HepG2 (cell line): ENCODE data around the gene LY6G5B. TPM values are rescaled to one million over a fixed set of nuclear protein-coding genes. Genes with fewer than 3 reads are reported as not detected.

Experiments used
- CBX1 ChIP-seq: IDR thresholded peaks from one replicate; pipeline ENCODE4 v1.6.1; 2016; ENCODE audit warnings: antibody characterized with exemption, low read depth
- CHCHD3 ChIP-seq: sonication (generic); formaldehyde crosslinking; IDR thresholded peaks from 2 replicates; pipeline ENCODE4 v1.8.0; 2022; ENCODE audit warnings: mild to moderate bottlenecking, missing genetic modification reagents, moderate library complexity
- DZIP1 ChIP-seq: sonication (generic); formaldehyde crosslinking; IDR thresholded peaks from 2 replicates; pipeline ENCODE4 v1.5.0; 2020; ENCODE audit warnings: mild to moderate bottlenecking, missing genetic modification reagents
- FOXO4 ChIP-seq: sonication (generic); formaldehyde crosslinking; conservative IDR thresholded peaks from 2 replicates; pipeline ENCODE4 v1.8.1; 2023; ENCODE audit warnings: missing genetic modification reagents
- JUN ChIP-seq: sonication (generic); formaldehyde crosslinking; IDR thresholded peaks from 2 replicates; pipeline ENCODE4 v1.4.0; 2020; ENCODE audit warnings: mild to moderate bottlenecking, missing genetic modification reagents
- KDM5B ChIP-seq: sonication (generic); formaldehyde crosslinking; IDR thresholded peaks from 2 replicates; pipeline ENCODE4 v1.4.0; 2020; ENCODE audit warnings: missing genetic modification reagents, mild to moderate bottlenecking, borderline replicate concordance
- KLF11 ChIP-seq: IDR thresholded peaks from 2 replicates; pipeline ENCODE4 v1.6.1; 2016; ENCODE audit warnings: missing compliant biosample characterization
- NFYB ChIP-seq: sonication (generic); formaldehyde crosslinking; IDR thresholded peaks from 2 replicates; pipeline ENCODE4 v1.4.0; 2020; ENCODE audit warnings: missing genetic modification reagents
- RBAK ChIP-seq: sonication (generic); formaldehyde crosslinking; IDR thresholded peaks from 2 replicates; pipeline ENCODE4 v1.5.1; 2020; ENCODE audit warnings: mild to moderate bottlenecking, missing genetic modification reagents
- REPIN1 ChIP-seq: sonication (generic); formaldehyde crosslinking; IDR thresholded peaks from 2 replicates; pipeline ENCODE4 v1.8.0; 2022; ENCODE audit warnings: missing genetic modification reagents, low read depth, mild to moderate bottlenecking, borderline replicate concordance
- RXRB ChIP-seq: IDR thresholded peaks from 2 replicates; pipeline ENCODE4 v1.6.1; 2016; ENCODE audit warnings: borderline replicate concordance, missing genetic modification reagents, missing compliant biosample characterization
- TARDBP ChIP-seq: sonication (generic); formaldehyde crosslinking; IDR thresholded peaks from 2 replicates; pipeline ENCODE4 v1.8.0; 2022; ENCODE audit warnings: mild to moderate bottlenecking, missing genetic modification reagents
- ZBTB14 ChIP-seq: sonication (generic); formaldehyde crosslinking; IDR thresholded peaks from 2 replicates; pipeline ENCODE4 v1.4.0; 2020; ENCODE audit warnings: missing genetic modification reagents
- ZBTB7A ChIP-seq: sonication (generic); formaldehyde crosslinking; IDR thresholded peaks from 2 replicates; pipeline ENCODE4 v1.8.0; 2022; ENCODE audit warnings: mild to moderate bottlenecking, missing genetic modification reagents
- ZNF225 ChIP-seq: sonication (generic); formaldehyde crosslinking; IDR thresholded peaks from 2 replicates; pipeline ENCODE4 v1.4.0; 2020; ENCODE audit warnings: mild to moderate bottlenecking, missing genetic modification reagents
- ZNF672 ChIP-seq: sonication (generic); formaldehyde crosslinking; IDR thresholded peaks from 2 replicates; pipeline ENCODE4 v1.8.1; 2022; ENCODE audit warnings: missing genetic modification reagents
- polyA plus RNA-seq, 8 experiments: library from polyadenylated mRNA; depleted of rRNA in 3 of 8; stranded (reverse) in 7 of 8; unstranded in 1 of 8; fragments of >200 nt; fragmentation: Illumina TruSeq in 4 of 8; extraction: Trizol in 4 of 8; gene quantifications; 2 replicates each; pipeline versions ENCODE4 v1.2.1 to v1.2.3, GENCODE V29; 2011 to 2016; ENCODE audit warnings: low read depth in 4 of 8, missing spikeins in 1 of 8, mixed read lengths in 1 of 8; ENCODE audit not compliant: insufficient read depth in 1 of 8
- total RNA-seq, 5 experiments: library from RNA; depleted of rRNA; stranded (reverse); fragments of >200 nt; fragmentation: Illumina TruSeq; extraction: Trizol; gene quantifications; 2 replicates each; pipeline ENCODE4 v1.2.3, GENCODE V29; 2016; ENCODE audit warnings: low read depth in 1 of 5
- TF ChIP-seq, protein P1 (sequence below): sonication (generic); formaldehyde crosslinking; IDR thresholded peaks from 2 replicates; pipeline ENCODE4 v1.4.0; 2020; ENCODE audit warnings: mild to moderate bottlenecking, missing genetic modification reagents
- TF ChIP-seq, protein P2 (sequence below): sonication (generic); formaldehyde crosslinking; IDR thresholded peaks from 2 replicates; pipeline ENCODE4 v1.8.1; 2022; ENCODE audit warnings: low read depth, mild to moderate bottlenecking, missing genetic modification reagents
- TF ChIP-seq, protein P3 (sequence below): sonication (generic); formaldehyde crosslinking; IDR thresholded peaks from 2 replicates; pipeline ENCODE4 v1.4.0; 2020; ENCODE audit warnings: mild to moderate bottlenecking, missing genetic modification reagents, borderline replicate concordance

The LY6G5B gene
- total and polyA plus RNA-seq, 2 of the 13 experiments (the other 11 are each of a cell fraction or from before 2014, with no cell fraction given): 7.8 to 15.7 TPM

- TF ChIP-seq, protein P1, sequence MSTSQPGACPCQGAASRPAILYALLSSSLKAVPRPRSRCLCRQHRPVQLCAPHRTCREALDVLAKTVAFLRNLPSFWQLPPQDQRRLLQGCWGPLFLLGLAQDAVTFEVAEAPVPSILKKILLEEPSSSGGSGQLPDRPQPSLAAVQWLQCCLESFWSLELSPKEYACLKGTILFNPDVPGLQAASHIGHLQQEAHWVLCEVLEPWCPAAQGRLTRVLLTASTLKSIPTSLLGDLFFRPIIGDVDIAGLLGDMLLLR (CRISPR knock-in tag): no peak
- no peak for TF ChIP-seq FOXO4 (CRISPR knock-in tag)
- TF ChIP-seq DZIP1 (CRISPR knock-in tag): 0 out of 2 replicates have a peak, but pooled peaks have one; percentile 13
- TF ChIP-seq, protein P2, sequence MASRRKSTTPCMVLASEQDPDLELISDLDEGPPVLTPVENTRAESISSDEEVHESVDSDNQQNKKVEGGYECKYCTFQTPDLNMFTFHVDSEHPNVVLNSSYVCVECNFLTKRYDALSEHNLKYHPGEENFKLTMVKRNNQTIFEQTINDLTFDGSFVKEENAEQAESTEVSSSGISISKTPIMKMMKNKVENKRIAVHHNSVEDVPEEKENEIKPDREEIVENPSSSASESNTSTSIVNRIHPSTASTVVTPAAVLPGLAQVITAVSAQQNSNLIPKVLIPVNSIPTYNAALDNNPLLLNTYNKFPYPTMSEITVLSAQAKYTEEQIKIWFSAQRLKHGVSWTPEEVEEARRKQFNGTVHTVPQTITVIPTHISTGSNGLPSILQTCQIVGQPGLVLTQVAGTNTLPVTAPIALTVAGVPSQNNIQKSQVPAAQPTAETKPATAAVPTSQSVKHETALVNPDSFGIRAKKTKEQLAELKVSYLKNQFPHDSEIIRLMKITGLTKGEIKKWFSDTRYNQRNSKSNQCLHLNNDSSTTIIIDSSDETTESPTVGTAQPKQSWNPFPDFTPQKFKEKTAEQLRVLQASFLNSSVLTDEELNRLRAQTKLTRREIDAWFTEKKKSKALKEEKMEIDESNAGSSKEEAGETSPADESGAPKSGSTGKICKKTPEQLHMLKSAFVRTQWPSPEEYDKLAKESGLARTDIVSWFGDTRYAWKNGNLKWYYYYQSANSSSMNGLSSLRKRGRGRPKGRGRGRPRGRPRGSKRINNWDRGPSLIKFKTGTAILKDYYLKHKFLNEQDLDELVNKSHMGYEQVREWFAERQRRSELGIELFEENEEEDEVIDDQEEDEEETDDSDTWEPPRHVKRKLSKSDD: peak; percentile 94
- TF ChIP-seq ZNF672 (CRISPR knock-in tag): no peak
- no peak for TF ChIP-seq JUN (CRISPR knock-in tag)
- no peak for TF ChIP-seq ZBTB7A (CRISPR knock-in tag)
- no peak for TF ChIP-seq RXRB (CRISPR knock-in tag)
- no peak for TF ChIP-seq RBAK (CRISPR knock-in tag)
- peak; percentile 12 for TF ChIP-seq REPIN1
- no peak for TF ChIP-seq KLF11 (CRISPR knock-in tag)
- no peak for TF ChIP-seq NFYB (CRISPR knock-in tag)
- peak; percentile 65; the same call in 1 of the 2 replicates for TF ChIP-seq KDM5B (CRISPR knock-in tag)
- TF ChIP-seq TARDBP (CRISPR knock-in tag): no peak; the same call in 1 of the 2 replicates
- no peak for TF ChIP-seq CHCHD3 (CRISPR knock-in tag)
- TF ChIP-seq CBX1: no peak
- no peak for TF ChIP-seq ZBTB14
- TF ChIP-seq, protein P3, sequence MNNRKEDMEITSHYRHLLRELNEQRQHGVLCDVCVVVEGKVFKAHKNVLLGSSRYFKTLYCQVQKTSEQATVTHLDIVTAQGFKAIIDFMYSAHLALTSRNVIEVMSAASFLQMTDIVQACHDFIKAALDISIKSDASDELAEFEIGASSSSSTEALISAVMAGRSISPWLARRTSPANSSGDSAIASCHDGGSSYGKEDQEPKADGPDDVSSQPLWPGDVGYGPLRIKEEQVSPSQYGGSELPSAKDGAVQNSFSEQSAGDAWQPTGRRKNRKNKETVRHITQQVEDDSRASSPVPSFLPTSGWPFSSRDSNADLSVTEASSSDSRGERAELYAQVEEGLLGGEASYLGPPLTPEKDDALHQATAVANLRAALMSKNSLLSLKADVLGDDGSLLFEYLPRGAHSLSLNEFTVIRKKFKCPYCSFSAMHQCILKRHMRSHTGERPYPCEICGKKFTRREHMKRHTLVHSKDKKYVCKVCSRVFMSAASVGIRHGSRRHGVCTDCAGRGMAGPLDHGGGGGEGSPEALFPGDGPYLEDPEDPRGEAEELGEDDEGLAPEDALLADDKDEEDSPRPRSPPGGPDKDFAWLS: no peak
- TF ChIP-seq ZNF225 (CRISPR knock-in tag): no peak
Measured at GRCh38 chr6:31620586-31621319, 49.0 kb upstream of the LY6G5B start, which contains the start of gene PRRC2A (continued).
